Measurements from ENCODE around the gene FMNL2.

Gene FMNL2

GRCh38 chr2:152552888-152553287 lies 217.9 kb downstream of the FMNL2 start:
- no peak for FAIRE-seq
- TF ChIP-seq CTCF (IDR thresholded peaks at IDR 0.05; ENCODE audit: insufficient read depth, missing control alignments): no peak
- DNase-seq (ENCODE audit: insufficient read length, low spot score): no peak

GRCh38 chr2:152553518-152553917 lies 218.5 kb downstream of the FMNL2 start:
- no peak for TF ChIP-seq CTCF (IDR thresholded peaks at IDR 0.05; ENCODE audit: insufficient read depth, missing control alignments)
- FAIRE-seq (no peak), DNase-seq (ENCODE audit: insufficient read length, low spot score) (no peak)

GRCh38 chr2:152555048-152555447 lies 220.1 kb downstream of the FMNL2 start:
- DNase-seq (ENCODE audit: insufficient read length, low spot score): no peak
- peak; percentile 6 for TF ChIP-seq CTCF (IDR thresholded peaks at IDR 0.05; ENCODE audit: insufficient read depth, missing control alignments)
- no peak for FAIRE-seq

- no peak for TF ChIP-seq CTCF (IDR thresholded peaks at IDR 0.05; ENCODE audit: insufficient read depth, missing control alignments)
- FAIRE-seq: no peak
Observed at GRCh38 chr2:152556506-152556905, 221.5 kb downstream of the FMNL2 start.

GRCh38 chr2:152557273-152557888 lies 222.4 kb downstream of the FMNL2 start:
- FAIRE-seq (no peak), DNase-seq (ENCODE audit: insufficient read length, low spot score) (no peak)
- no peak for TF ChIP-seq CTCF (IDR thresholded peaks at IDR 0.05; ENCODE audit: insufficient read depth, missing control alignments)

More at GRCh38 chr2:152556506-152556905, 221.5 kb downstream of the FMNL2 start:
- DNase-seq (ENCODE audit: insufficient read length, low spot score): no peak

GRCh38 chr2:152558158-152558984 lies 223.4 kb downstream of the FMNL2 start:
- no peak for DNase-seq (ENCODE audit: insufficient read length, low spot score)

More at GRCh38 chr2:152558158-152558984, 223.4 kb downstream of the FMNL2 start:
- no peak for TF ChIP-seq CTCF (IDR thresholded peaks at IDR 0.05; ENCODE audit: insufficient read depth, missing control alignments)
- no peak for FAIRE-seq
